OCI-LY3 (cell line): ENCODE data around the gene ABCC12.
"Not testable (repeated sequence)": the region's sequence is repeated elsewhere in the genome, so short reads cannot be mapped to it uniquely, and the experiment has no call there.

ENCODE experiments used
- H2AFZ ChIP-seq: fragments of 200-600, 300-600 bp; shearing (Covaris generic); 2 replicates; pipeline ENCODE4 v1.6.0; 2014; ENCODE audit warnings: antibody characterized with exemption, low read depth, low read length
- H3K27ac ChIP-seq: fragments of 200-600, 300-600 bp; sonication (generic); 2 replicates; pipeline ENCODE4 v1.5.1; 2014; ENCODE audit warnings: mild to moderate bottlenecking, low read length, moderate library complexity, mixed read lengths
- H3K27me3 ChIP-seq: fragments of 200-600, 300-600 bp; sonication (generic); 2 replicates; pipeline ENCODE4 v1.6.1; 2014; ENCODE audit warnings: low read depth, low read length, mixed read lengths
- H3K36me3 ChIP-seq: fragments of 200-600, 300-600 bp; sonication (generic); replicated peaks from 2 replicates; pipeline ENCODE3; 2014; ENCODE audit warnings: low read depth, low read length, mixed read lengths
- H3K4me1 ChIP-seq: fragments of 300-600, 200-600 bp; sonication (generic); 2 replicates; pipeline ENCODE4 v1.6.1; 2014; ENCODE audit warnings: low read length, mixed read lengths
- H3K4me2 ChIP-seq: fragments of 200-600, 300-600 bp; sonication (generic); 2 replicates; pipeline ENCODE4 v1.6.1; 2014; ENCODE audit warnings: low read length, mixed read lengths
- H3K4me3 ChIP-seq: fragments of 300-600, 200-600 bp; sonication (generic); 2 replicates; pipeline ENCODE4 v1.5.1; 2014; ENCODE audit warnings: antibody characterized with exemption, mild to moderate bottlenecking, low read length, moderate library complexity
- H3K79me2 ChIP-seq: fragments of 300-600, 200-600 bp; shearing (Covaris generic); 2 replicates; pipeline ENCODE4 v1.6.1; 2014; ENCODE audit warnings: mild to moderate bottlenecking, low read length, mixed read lengths
- H3K9ac ChIP-seq: fragments of 300-600, 200-600 bp; shearing (Covaris generic); 2 replicates; pipeline ENCODE4 v1.6.0; 2014; ENCODE audit warnings: mild to moderate bottlenecking, low read length, moderate library complexity
- H3K9me3 ChIP-seq: fragments of 200-600, 300-600 bp; shearing (Covaris generic); 2 replicates; pipeline ENCODE4 v1.6.1; 2014; ENCODE audit warnings: low read length, mixed read lengths; ENCODE audit not compliant: insufficient read depth
- H4K20me1 ChIP-seq: fragments of 200-600, 300-600 bp; sonication (generic); 2 replicates; pipeline ENCODE4 v1.6.1; 2016; ENCODE audit warnings: low read length, mixed read lengths; ENCODE audit not compliant: insufficient read depth
- CTCF ChIP-seq: fragments of 200-600, 300-600 bp; sonication (generic); IDR thresholded peaks from 2 replicates; pipeline ENCODE4 v1.5.1; 2014; ENCODE audit warnings: antibody characterized with exemption, low read length, low read depth
- EZH2phosphoT487 ChIP-seq: fragments of 200-600 bp; shearing (Covaris generic); IDR thresholded peaks from 2 replicates; pipeline ENCODE4 v1.6.1; 2018; ENCODE audit warnings: antibody characterized with exemption, mixed run types, low read depth

ABCC12 gene

GRCh38 chr16:48188449-48189102, 32.8 kb upstream of the ABCC12 start:
- H3K9me3 ChIP-seq, result no peaks in the 10 kb centered on the region
- peak overlapping the region; percentile 30; the same call in 1 of the 2 replicates for H3K4me3 ChIP-seq
- no peaks in the 10 kb centered on the region for H3K79me2 ChIP-seq
- no peak overlapping the region for H3K27ac ChIP-seq
- H3K27me3 ChIP-seq, result peaks cover 88% of the 10 kb centered on the region
- peak overlapping the region; percentile 61 for H3K4me2 ChIP-seq
- H4K20me1 ChIP-seq, result peaks cover 37% of the 10 kb centered on the region
- H3K9ac ChIP-seq, result no peak overlapping the region
- H3K4me1 ChIP-seq, result peaks cover 19% of the 10 kb centered on the region
- no peak; the same call in 1 of the 2 replicates for TF ChIP-seq EZH2phosphoT487
- H2AFZ ChIP-seq, result no peak overlapping the region
- no peaks in the 10 kb centered on the region for H3K36me3 ChIP-seq

GRCh38 chr16:48187779-48188178, 32.0 kb upstream of the ABCC12 start:
- Histone ChIP-seq H3K4me2 (peak overlapping the region; percentile 61; the same call in 1 of the 2 replicates), H2AFZ (no peak overlapping the region), H3K9me3 (no peaks in the 10 kb centered on the region), H3K79me2 (no peaks in the 10 kb centered on the region), H3K4me3 (no peak overlapping the region), H3K9ac (no peak overlapping the region), H3K36me3 (no peaks in the 10 kb centered on the region), H3K27me3 (peaks cover 87% of the 10 kb centered on the region), H3K4me1 (peaks cover 19% of the 10 kb centered on the region), H4K20me1 (peaks cover 37% of the 10 kb centered on the region), H3K27ac (no peak overlapping the region)
- no peak for TF ChIP-seq CTCF
- no peak for TF ChIP-seq EZH2phosphoT487

GRCh38 chr16:48184681-48185080, 28.9 kb upstream of the ABCC12 start:
- H3K27me3 ChIP-seq, result peaks cover 74% of the 10 kb centered on the region
- H3K4me1 ChIP-seq, result peaks cover 19% of the 10 kb centered on the region
- no peak overlapping the region for H3K27ac ChIP-seq
- H3K79me2 ChIP-seq, result no peaks in the 10 kb centered on the region
- H3K36me3 ChIP-seq, result no peaks in the 10 kb centered on the region
- H3K9me3 ChIP-seq, result no peaks in the 10 kb centered on the region
- H3K4me3 ChIP-seq, result no peak overlapping the region
- no peak overlapping the region for H2AFZ ChIP-seq
- H3K4me2 ChIP-seq, result no peak overlapping the region
- no peak overlapping the region for H3K9ac ChIP-seq
- TF ChIP-seq CTCF (no peak), EZH2phosphoT487 (no peak)
- peaks cover 26% of the 10 kb centered on the region for H4K20me1 ChIP-seq

DNA sequence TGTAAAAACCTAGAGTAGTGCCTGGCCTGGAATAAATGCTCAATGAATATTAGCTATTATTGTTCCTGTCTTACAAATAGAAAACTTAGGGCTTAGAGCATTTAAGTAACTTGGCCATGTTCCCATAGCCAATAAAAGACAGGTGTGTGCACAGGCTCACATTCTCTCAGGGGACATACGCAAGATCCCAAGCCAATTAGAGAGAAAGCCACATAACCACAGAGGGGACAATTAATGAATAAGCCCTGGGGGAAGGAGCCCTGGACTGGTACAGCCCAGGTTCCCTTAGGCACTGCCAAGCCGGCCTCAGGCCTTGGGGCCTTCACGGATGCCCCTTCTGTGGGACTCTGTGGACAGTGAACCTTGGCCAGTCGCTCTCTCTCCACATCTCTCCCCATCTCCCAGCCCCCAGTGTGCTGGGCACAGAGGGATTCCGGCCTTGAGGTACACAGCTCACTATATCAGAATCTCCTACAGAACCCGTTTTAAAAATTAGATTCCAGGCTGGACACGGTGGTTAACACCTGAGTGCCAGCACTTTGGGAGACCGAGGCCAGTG, 27.3 kb upstream of the ABCC12 start:
- Histone ChIP-seq H3K4me3 (no peak overlapping the region), H3K9me3 (no peaks in the 10 kb centered on the region), H3K4me2 (no peak overlapping the region), H3K27me3 (peaks cover 76% of the 10 kb centered on the region), H3K4me1 (peaks cover 4% of the 10 kb centered on the region), H3K27ac (no peak overlapping the region), H4K20me1 (peaks cover 14% of the 10 kb centered on the region), H3K9ac (no peak overlapping the region), H3K36me3 (no peaks in the 10 kb centered on the region), H3K79me2 (no peaks in the 10 kb centered on the region), H2AFZ (no peak overlapping the region)
- TF ChIP-seq CTCF (no peak), EZH2phosphoT487 (no peak)

- not testable (repeated sequence) for H3K9ac ChIP-seq, H2AFZ ChIP-seq, H3K4me3 ChIP-seq, H3K4me2 ChIP-seq, H3K9me3 ChIP-seq, H3K4me1 ChIP-seq, H3K36me3 ChIP-seq, H4K20me1 ChIP-seq, H3K79me2 ChIP-seq, H3K27ac ChIP-seq
- H3K27me3 ChIP-seq, result peaks cover 74% of the 10 kb centered on the region
Measured at GRCh38 chr16:48181746-48182520, 26.1 kb upstream of the ABCC12 start.
